Smooth muscle cell (in vitro differentiated cells): ENCODE measurements around the gene ARID5A. TPM values are rescaled to one million over a fixed set of nuclear protein-coding genes. Genes with fewer than 3 reads are reported as not detected.

Experiments used
- DNase-seq: peaks from one replicate; lab custom pipeline; 2025; ENCODE audit not compliant: unreplicated experiment; lab: John Stamatoyannopoulos, UW
- H2AFZ ChIP-seq: fragments of 200-600 bp; sonication (generic); 2 replicates; pipeline ENCODE4 v1.6.0; 2016; ENCODE audit warnings: antibody characterized with exemption, low read depth, mild to moderate bottlenecking
- H3F3A ChIP-seq: fragments of 200-600 bp; sonication (generic); 2 replicates; pipeline ENCODE4 v1.6.0; 2017; ENCODE audit warnings: antibody characterized with exemption, low read depth
- H3K27ac ChIP-seq: fragments of 200-600 bp; sonication (generic); 2 replicates; pipeline ENCODE4 v1.5.1; 2016; ENCODE audit warnings: low read depth, mild to moderate bottlenecking
- H3K27me3 ChIP-seq: fragments of 200-600 bp; sonication (generic); 2 replicates; pipeline ENCODE4 v1.6.1; 2016; ENCODE audit warnings: low read depth, mild to moderate bottlenecking
- H3K36me3 ChIP-seq: fragments of 200-600 bp; sonication (generic); 2 replicates; pipeline ENCODE4 v1.5.1; 2016; ENCODE audit warnings: low read depth
- H3K4me1 ChIP-seq: fragments of 200-600 bp; sonication (generic); 2 replicates; pipeline ENCODE4 v1.5.1; 2016; ENCODE audit warnings: low read depth
- H3K4me2 ChIP-seq: fragments of 200-600 bp; sonication (generic); 2 replicates; pipeline ENCODE4 v1.6.0; 2016; ENCODE audit warnings: mild to moderate bottlenecking
- H3K4me3 ChIP-seq: fragments of 200-600 bp; sonication (generic); 2 replicates; pipeline ENCODE4 v1.5.1; 2016; ENCODE audit warnings: mild to moderate bottlenecking
- H3K79me2 ChIP-seq: fragments of 200-600 bp; sonication (generic); 2 replicates; pipeline ENCODE4 v1.6.0; 2016; ENCODE audit warnings: low read depth, mild to moderate bottlenecking
- H3K9ac ChIP-seq: fragments of 200-600 bp; sonication (generic); 2 replicates; pipeline ENCODE4 v1.6.0; 2016; ENCODE audit warnings: low read depth
- H3K9me3 ChIP-seq: fragments of 200-600 bp; sonication (generic); replicated peaks from 2 replicates; pipeline ENCODE4 v1.5.1; 2016; ENCODE audit warnings: low read depth
- H4K20me1 ChIP-seq: fragments of 200-600 bp; sonication (generic); 2 replicates; pipeline ENCODE4 v1.6.0; 2016; ENCODE audit warnings: low read depth
- WGBS: methylation state at CpG from one replicate; pipeline ENCODE4 v1.1.7; 2016; ENCODE audit warnings: low lambda C conversion rate; 5-methylcytosine and 5-hydroxymethylcytosine counted together
- polyA plus RNA-seq: library from polyadenylated mRNA; unstranded; fragments of >200 nt; fragmentation: Nextera tagmentation; extraction: Ambion mirVana; gene quantifications from 2 replicates; pipeline ENCODE4 v1.2.1, GENCODE V29; 2016
- total RNA-seq: library from RNA; depleted of rRNA; stranded (reverse); fragments of >200 nt; gene quantifications from 2 replicates; pipeline ENCODE4 v1.2.3, GENCODE V29; 2014
- TF ChIP-seq, protein P1 (sequence below): fragments of 200-600 bp; sonication (generic); IDR thresholded peaks from 2 replicates; pipeline ENCODE4 v1.5.1; 2017; ENCODE audit warnings: borderline replicate concordance, mild to moderate bottlenecking, antibody characterized with exemption; ENCODE audit not compliant: insufficient read depth, poor library complexity, severe bottlenecking

Gene ARID5A
- total and polyA plus RNA-seq, 2 experiments from 2014 or later: 12.1 to 25.6 TPM

GRCh38 chr2:96542357-96542977 is 5.9 kb downstream of the ARID5A start:
- 94% methylated on average over 8 of the region's 8 CpGs for WGBS

DNA sequence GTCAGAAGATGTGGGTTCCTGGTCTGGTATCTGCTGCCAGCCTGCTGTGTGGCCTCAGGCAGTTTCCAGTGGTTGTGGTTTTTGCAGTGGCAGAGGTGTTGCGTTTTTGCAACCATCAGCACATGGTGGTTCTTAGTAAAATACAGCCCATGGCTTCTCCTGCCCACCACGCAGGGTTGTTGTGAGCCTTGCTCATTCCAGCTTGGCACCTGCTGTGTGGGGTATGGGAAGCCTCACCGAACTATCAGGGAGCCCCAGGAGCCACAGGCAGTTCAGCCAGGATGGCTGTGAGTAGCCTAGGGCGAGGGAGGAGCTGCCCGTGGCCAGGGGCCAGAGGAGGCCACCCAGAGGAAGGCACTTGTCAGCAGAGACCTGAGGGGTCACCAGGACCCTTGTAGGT is 9.8 kb downstream of the ARID5A start:
- Histone ChIP-seq H3K4me3 (no peak overlapping the region), H3K27me3 (no peaks in the 10 kb centered on the region), H3K36me3 (no peaks in the 10 kb centered on the region), H3K27ac (no peak overlapping the region), H3K9ac (no peak overlapping the region), H3K79me2 (peaks cover 2% of the 10 kb centered on the region), H2AFZ (no peak overlapping the region), H3F3A (no peaks in the 10 kb centered on the region), H3K9me3 (no peaks in the 10 kb centered on the region), H3K4me2 (no peak overlapping the region), H4K20me1 (peaks cover 29% of the 10 kb centered on the region), H3K4me1 (no peaks in the 10 kb centered on the region)
- WGBS: 96% methylated on average over 5 of the region's 5 CpGs
- TF ChIP-seq, protein P1, sequence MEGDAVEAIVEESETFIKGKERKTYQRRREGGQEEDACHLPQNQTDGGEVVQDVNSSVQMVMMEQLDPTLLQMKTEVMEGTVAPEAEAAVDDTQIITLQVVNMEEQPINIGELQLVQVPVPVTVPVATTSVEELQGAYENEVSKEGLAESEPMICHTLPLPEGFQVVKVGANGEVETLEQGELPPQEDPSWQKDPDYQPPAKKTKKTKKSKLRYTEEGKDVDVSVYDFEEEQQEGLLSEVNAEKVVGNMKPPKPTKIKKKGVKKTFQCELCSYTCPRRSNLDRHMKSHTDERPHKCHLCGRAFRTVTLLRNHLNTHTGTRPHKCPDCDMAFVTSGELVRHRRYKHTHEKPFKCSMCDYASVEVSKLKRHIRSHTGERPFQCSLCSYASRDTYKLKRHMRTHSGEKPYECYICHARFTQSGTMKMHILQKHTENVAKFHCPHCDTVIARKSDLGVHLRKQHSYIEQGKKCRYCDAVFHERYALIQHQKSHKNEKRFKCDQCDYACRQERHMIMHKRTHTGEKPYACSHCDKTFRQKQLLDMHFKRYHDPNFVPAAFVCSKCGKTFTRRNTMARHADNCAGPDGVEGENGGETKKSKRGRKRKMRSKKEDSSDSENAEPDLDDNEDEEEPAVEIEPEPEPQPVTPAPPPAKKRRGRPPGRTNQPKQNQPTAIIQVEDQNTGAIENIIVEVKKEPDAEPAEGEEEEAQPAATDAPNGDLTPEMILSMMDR: no peak
- no peak for DNase-seq

More at GRCh38 chr2:96542357-96542977, 5.9 kb downstream of the ARID5A start:
- peaks cover 15% of the 10 kb centered on the region for H3K27me3 ChIP-seq
- TF ChIP-seq, protein P1: no peak
- no peak overlapping the region for H3K27ac ChIP-seq
- H3K9ac ChIP-seq: no peak overlapping the region
- no peak for DNase-seq
- H3K4me1 ChIP-seq: peaks cover 24% of the 10 kb centered on the region
- H2AFZ ChIP-seq: no peak overlapping the region
- no peak overlapping the region for H3K4me2 ChIP-seq
- no peaks in the 10 kb centered on the region for H3F3A ChIP-seq
- no peaks in the 10 kb centered on the region for H3K9me3 ChIP-seq
- no peak overlapping the region for H3K4me3 ChIP-seq
- H3K36me3 ChIP-seq: no peaks in the 10 kb centered on the region
- H4K20me1 ChIP-seq: peaks cover 67% of the 10 kb centered on the region
- peaks cover 14% of the 10 kb centered on the region for H3K79me2 ChIP-seq

DNA sequence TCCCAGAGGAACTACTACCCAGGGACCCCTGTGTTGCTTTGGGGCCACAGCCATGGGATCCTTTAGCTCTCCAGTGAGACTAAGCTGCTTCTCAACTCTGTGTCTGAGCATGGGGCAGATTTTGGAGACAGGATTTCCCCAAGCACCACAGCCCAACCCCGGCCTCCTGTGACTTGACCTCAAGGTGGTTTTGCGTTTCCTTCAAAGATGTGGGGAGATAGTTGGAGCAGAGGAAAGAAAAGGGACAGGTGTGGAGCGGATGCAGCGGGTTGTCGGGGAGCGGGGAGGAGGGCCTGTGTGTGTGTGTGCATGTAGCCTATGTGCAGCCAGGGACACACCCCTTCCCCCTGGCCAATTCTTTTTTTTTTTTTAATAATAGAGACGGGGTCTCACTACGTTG is 10.2 kb downstream of the ARID5A start:
- Histone ChIP-seq H3K79me2 (no peaks in the 10 kb centered on the region), H3K9me3 (no peaks in the 10 kb centered on the region), H2AFZ (no peak overlapping the region), H3K27ac (no peak overlapping the region), H3K4me1 (no peaks in the 10 kb centered on the region), H3F3A (no peaks in the 10 kb centered on the region), H3K27me3 (no peaks in the 10 kb centered on the region), H3K4me2 (no peak overlapping the region), H3K36me3 (no peaks in the 10 kb centered on the region), H4K20me1 (peaks cover 24% of the 10 kb centered on the region), H3K9ac (no peak overlapping the region), H3K4me3 (no peak overlapping the region)
- no peak for DNase-seq
- 97% methylated on average over 7 of the region's 8 CpGs for WGBS
- TF ChIP-seq, protein P1: no peak

GRCh38 chr2:96547203-96547641 is 10.7 kb downstream of the ARID5A start:
- no peaks in the 10 kb centered on the region for H3K36me3 ChIP-seq
- H3K4me2 ChIP-seq: no peak overlapping the region
- H3K9ac ChIP-seq: no peak overlapping the region
- no peaks in the 10 kb centered on the region for H3K27me3 ChIP-seq
- no peak overlapping the region for H2AFZ ChIP-seq
- DNase-seq: no peak
- no peak overlapping the region for H3K4me3 ChIP-seq
- H4K20me1 ChIP-seq: peaks cover 20% of the 10 kb centered on the region
- no peak overlapping the region for H3K27ac ChIP-seq
- H3K4me1 ChIP-seq: no peaks in the 10 kb centered on the region
- H3F3A ChIP-seq: no peaks in the 10 kb centered on the region
- WGBS: 76% methylated on average over 5 of the region's 7 CpGs
- TF ChIP-seq, protein P1: no peak
- no peaks in the 10 kb centered on the region for H3K9me3 ChIP-seq
- H3K79me2 ChIP-seq: no peaks in the 10 kb centered on the region
